Raji (cell line): Measurements from ENCODE around the gene CFAP58.

ENCODE experiments used
- POLR2A ChIP-seq: IDR thresholded peaks from 2 replicates; pipeline ENCODE4 v1.6.1; 2011; ENCODE audit warnings: low read depth, low read length, control low read depth; ENCODE audit not compliant: insufficient read depth

CFAP58 gene

GRCh38 chr10:104498347-104499081, 144.9 kb downstream of the CFAP58 start:
- no peak for TF ChIP-seq POLR2A

GRCh38 chr10:104501449-104501848, 147.8 kb downstream of the CFAP58 start:
- no peak for TF ChIP-seq POLR2A

DNA sequence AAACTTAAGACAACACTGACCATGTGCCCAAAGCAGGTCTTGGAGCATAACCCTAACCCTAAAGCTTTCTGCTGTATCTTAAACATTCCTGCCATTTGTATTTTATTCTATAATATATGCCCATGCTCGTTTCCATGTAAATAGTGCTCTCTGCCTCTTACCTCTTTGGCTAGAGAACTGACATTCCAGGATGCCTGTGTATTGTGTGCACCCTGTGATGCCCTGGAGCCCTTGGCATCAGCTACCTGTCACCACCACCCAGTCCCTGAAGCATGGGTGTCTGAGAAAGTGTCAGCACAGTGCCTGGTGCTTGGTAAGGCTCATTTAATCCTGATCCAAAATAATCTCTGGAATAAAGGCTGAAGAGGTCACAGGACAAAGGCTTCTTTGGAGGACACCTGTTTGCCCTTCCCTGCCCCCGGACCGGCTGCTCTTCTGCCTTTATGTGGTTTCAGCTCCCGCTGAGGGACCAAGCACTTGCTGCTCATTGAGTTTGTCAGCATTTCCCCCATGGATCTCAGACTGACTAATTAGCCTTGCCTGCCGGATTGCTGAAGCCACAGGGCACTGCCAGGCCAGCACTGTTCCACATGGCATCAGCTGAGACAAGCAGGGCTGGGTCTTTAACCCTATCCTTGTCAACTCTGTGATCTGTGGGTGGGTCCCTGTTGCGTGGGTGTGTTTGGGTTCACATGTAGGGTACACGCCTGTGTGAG, 148.4 kb downstream of the CFAP58 start:
- TF ChIP-seq POLR2A, result no peak

DNA sequence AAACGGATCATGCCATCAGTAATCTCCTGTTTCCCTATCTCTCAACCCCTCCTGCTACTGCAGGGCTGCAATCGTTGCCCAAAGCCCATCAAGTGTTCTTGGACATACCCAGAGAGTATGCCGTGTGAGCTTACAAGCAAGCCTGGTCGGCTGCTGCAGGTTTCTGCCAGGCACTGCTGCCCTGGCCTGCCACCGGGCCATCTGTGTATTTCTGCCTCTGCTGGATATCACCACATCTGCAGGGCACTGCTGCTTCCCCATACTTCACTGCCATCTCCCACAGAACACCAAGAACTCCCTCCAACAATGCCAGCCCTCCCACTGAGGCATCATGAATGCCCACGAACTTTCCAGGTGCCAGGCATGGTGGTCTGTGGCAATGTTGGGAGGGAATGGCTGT, 149.3 kb downstream of the CFAP58 start:
- TF ChIP-seq POLR2A, result no peak
